PFSK-1 (cell line): Measurements from ENCODE around the gene RYR1.

Source experiments
- FOXP2 ChIP-seq: optimal IDR thresholded peaks from 2 replicates; pipeline ENCODE3; 2011; ENCODE audit warnings: borderline replicate concordance, control low read depth, inconsistent platforms; ENCODE audit not compliant: insufficient read depth; ENCODE audit errors: extremely low read length, extremely low read depth
- POLR2AphosphoS5 ChIP-seq: IDR thresholded peaks from 2 replicates; pipeline ENCODE4 v1.6.1; 2012; ENCODE audit warnings: low read depth, mild to moderate bottlenecking, control low read depth, low read length, moderate library complexity
- SIN3A ChIP-seq: IDR thresholded peaks from 2 replicates; pipeline ENCODE4 v1.6.1; 2012; ENCODE audit warnings: mild to moderate bottlenecking, low read length, moderate library complexity, borderline replicate concordance; ENCODE audit not compliant: insufficient read depth
- TAF1 ChIP-seq: IDR thresholded peaks from 2 replicates; pipeline ENCODE4 v1.6.1; 2012; ENCODE audit warnings: low read length, control low read depth, borderline replicate concordance; ENCODE audit not compliant: insufficient read depth
- TF ChIP-seq, protein P1 (sequence below), 2 experiments: IDR thresholded peaks; 2 replicates each; pipeline versions ENCODE4 v1.6.1 to v1.8.0; 2011 to 2012; ENCODE audit warnings: low read depth in 2 of 2, low read length in 2 of 2, control low read depth in 1 of 2, inconsistent platforms in 1 of 2, mild to moderate bottlenecking in 1 of 2, moderate library complexity in 1 of 2; ENCODE audit not compliant: insufficient read depth in 1 of 2

GRCh38 chr19:38561658-38562057 lies 128.2 kb downstream of the RYR1 start:
- TF ChIP-seq POLR2AphosphoS5 (no peak), SIN3A (no peak), TAF1 (no peak), FOXP2 (no peak)
- TF ChIP-seq, protein P1, sequence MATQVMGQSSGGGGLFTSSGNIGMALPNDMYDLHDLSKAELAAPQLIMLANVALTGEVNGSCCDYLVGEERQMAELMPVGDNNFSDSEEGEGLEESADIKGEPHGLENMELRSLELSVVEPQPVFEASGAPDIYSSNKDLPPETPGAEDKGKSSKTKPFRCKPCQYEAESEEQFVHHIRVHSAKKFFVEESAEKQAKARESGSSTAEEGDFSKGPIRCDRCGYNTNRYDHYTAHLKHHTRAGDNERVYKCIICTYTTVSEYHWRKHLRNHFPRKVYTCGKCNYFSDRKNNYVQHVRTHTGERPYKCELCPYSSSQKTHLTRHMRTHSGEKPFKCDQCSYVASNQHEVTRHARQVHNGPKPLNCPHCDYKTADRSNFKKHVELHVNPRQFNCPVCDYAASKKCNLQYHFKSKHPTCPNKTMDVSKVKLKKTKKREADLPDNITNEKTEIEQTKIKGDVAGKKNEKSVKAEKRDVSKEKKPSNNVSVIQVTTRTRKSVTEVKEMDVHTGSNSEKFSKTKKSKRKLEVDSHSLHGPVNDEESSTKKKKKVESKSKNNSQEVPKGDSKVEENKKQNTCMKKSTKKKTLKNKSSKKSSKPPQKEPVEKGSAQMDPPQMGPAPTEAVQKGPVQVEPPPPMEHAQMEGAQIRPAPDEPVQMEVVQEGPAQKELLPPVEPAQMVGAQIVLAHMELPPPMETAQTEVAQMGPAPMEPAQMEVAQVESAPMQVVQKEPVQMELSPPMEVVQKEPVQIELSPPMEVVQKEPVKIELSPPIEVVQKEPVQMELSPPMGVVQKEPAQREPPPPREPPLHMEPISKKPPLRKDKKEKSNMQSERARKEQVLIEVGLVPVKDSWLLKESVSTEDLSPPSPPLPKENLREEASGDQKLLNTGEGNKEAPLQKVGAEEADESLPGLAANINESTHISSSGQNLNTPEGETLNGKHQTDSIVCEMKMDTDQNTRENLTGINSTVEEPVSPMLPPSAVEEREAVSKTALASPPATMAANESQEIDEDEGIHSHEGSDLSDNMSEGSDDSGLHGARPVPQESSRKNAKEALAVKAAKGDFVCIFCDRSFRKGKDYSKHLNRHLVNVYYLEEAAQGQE (IDR thresholded peaks at IDR 0.05; ENCODE audit: insufficient read depth in 1 of 2, low read depth in 2 of 2, low read length in 2 of 2), result no peak
